HL-60/S4 (cell line): Measurements from ENCODE around the gene IMP3.

ENCODE experiments used
- in situ Hi-C: fragments of 300-500 bp; cut with MboI; formaldehyde crosslinking; loops from 2 replicates; pipeline ENCODE4 v1.14.3; 2022; ENCODE audit warnings: low sequenced_read_pairs

The IMP3 gene

DNA sequence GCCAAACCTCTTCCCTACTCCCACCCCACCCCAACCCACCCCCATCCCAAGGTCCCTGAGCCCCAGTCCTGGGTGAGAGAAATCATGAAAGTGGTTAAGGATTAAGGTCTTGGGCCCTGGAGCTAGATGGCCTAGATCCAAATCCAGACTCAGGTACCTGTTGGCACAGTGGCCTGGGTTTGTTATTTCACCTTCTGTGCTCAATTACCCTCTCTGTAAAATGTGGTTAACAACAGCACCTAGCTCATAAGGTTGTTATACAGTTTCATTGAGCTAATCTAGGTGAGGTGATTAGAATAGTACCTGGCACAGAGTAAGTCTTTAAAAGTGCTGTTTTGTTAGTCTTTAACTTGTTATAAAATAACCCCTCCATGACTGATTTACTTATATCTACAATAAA lies 8.1 kb downstream of the IMP3 start:
- in situ Hi-C loops: loop anchor here (25.0 kb wide), 1 partner anchor 620 kb away; the partner anchor contains the start of gene PPCDC

DNA sequence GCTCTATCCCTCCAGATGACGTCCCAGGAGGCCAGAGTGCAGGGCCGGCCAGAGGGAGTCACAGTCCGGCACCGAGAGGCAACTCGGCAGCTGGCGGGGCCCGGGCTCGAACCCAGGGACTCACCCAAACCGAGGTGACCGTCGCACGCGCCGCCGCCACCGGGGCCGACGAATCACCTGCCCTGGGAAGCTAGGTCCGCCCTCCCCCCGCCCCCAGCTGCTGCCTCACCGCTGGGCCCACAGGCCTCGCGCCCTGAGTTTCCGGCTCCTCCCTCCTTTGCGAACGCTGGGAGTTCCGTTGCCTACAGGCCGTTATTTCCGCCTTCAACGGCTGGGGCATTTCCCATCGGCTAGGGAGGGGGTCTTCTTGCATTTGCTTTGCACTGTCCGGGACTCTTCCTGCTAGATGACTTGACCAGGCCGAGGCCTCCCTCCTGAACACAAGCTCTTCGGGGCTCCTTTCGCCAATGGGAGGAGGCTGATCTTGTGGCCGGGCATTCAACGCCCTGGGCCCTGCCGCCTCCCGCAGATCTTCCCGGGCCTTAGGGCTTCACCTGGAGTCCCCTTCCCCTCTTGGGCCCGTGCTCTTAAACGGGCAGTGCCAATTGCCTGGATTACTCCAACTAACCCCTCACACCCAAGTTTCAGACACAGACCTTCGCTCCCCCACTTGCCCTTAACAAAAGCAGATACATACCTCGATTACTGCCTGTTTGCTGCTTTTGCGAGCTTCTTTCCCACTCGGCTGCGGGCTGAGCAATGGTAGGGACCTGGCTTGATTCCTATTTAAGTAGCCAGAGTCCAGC lies 14.3 kb downstream of the IMP3 start, which contains the start of gene SNUPN:
Gene SNUPN, minus strand, starts transcription at position 184 of the 806 bp plus-strand sequence. CDS start 4,674 bp downstream, outside the sequence.
- in situ Hi-C loops: loop anchor here (25.0 kb wide), 1 partner anchor 613 kb away; the partner anchor contains the start of gene PPCDC

DNA sequence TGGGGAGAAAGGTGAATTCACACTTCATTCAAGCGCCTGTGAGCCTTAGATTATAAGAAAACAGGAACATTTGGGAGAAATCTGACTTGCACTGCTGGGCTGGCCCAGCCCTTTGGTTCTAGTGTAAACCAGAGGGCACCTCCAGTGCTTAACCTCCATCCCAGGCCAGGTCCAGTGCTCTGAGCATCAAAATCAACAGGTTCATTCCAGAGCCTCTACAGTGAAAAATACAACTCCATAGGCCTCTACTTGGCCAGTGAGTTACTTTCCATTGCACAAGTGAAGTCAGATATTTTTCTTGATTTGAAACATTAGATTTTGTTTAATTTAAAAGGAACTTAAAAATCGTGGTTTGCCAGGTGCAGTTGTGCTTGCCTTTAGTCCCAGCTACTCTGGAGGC lies 17.5 kb downstream of the IMP3 start:
- in situ Hi-C loops: no loop called here

DNA sequence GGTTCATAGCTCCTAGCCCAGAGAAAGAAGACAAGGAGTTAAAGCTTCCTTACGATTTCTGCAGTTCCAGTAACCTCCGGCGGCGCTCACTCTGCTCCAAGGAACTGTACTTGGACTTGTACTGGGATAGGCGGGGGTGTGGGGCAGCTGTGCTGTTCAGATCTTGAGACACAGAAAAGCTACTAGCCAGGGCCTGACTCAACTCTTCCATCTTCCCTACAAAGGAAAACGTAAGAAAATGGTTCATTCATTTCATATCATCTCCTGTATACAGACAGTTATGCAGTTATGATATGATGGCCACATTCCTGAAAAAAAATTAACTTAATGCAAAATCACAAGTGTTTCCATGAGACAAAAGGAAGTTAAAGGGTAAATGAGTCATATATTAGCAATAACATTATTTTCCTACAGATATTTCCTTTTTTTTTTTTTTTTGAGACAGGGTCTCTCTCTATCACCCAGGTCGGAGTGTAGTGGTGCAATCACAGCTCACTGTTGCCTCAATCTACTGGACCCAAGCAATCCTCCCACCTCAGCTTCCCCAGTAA lies 19.1 kb downstream of the IMP3 start:
- in situ Hi-C loops: no loop called here

DNA sequence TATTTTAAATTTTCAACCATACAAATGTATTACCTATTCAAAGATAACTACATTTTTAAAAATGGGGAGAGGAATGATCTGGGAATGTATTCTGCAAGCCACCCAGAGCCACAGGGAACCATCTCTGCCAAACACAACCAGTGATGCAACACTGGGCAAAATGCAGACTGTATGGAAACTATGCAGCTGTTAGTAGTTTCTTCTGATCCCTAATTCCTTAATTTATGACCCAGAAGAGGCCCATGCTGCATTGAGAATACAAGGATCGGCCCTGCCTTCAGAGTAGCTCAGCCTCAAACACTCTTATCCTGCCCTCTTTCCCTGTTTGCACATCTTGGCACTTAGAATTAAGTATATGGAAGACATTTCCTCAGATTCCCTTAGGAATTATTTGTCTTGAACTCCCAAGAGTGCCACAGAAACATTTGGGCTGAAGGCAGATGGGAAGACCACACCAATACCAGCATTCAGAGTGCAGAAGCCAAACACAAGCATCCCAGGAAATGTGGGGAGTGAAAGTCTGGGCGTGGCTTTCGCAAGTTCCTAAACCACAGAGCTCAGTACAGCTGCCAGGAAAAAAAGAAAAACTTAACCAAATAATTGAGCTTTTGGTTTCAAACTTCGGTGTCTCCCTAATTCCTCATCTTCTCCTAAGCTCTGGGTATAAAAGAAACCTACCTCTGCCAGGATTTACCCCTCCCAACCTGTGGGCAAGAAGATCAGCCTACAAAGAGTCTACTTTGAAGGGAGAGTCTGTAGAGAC lies 19.8 kb downstream of the IMP3 start:
- in situ Hi-C loops: no loop called here

GRCh38 chr15:75616766-75617165 lies 23.3 kb downstream of the IMP3 start:
- in situ Hi-C loops: no loop called here

- in situ Hi-C loops: no loop called here
Measured at GRCh38 chr15:75606711-75607699, 33.0 kb downstream of the IMP3 start.

- in situ Hi-C loops: no loop called here
Measured at GRCh38 chr15:75606026-75606425, 34.0 kb downstream of the IMP3 start.

- in situ Hi-C loops: no loop called here
Measured at GRCh38 chr15:75599401-75599800, 40.6 kb downstream of the IMP3 start.

DNA sequence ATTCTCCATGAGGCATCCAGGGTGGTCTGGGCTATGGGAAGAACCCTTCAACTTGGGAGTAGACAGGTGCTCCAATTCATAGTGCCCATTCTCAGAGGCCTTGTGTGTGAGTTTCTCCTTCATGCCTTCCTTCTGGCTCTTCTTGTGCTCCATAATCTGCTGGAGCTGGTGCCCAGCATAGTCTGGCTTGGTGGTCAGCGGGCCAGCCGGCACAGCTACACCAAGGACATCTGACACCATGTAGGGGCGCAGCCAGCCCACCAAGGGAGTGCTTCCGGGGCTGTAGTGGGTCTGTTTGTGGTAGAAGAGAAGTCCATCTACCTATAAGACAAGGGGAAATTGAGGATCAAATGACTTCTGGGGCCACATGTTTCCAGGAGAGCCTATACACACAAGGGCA lies 41.7 kb downstream of the IMP3 start:
- in situ Hi-C loops: no loop called here

GRCh38 chr15:75597667-75598341 lies 42.2 kb downstream of the IMP3 start:
- in situ Hi-C loops: no loop called here

DNA sequence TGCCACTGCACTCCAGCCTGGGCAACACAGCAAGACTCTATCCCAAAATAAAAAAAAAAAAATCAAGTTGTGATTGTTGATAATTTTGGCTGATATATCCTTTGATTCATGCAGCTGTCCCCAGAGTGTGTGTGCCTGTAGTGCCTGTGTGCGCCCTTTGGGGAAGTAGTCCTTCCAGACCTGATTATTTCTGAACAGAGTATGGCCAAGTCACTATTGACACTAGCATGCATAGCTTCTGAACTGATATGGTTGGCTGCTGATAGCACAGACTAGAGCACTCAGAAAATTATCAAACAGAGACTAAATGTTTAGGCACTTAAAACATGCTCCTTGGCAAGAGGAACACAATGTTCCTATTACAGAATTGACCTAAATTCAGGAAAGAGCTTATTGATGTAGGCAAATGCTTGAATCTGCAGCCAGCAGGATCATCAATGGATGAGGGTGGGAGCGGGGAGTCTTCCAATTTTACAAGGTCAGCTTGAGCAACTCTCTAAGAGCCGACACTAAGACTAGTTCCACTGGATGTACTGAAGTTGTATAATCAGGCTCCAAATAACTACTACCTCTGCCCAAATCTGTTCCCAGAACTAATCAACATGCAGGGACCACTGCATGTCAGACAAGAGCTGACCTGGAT lies 43.2 kb downstream of the IMP3 start:
- in situ Hi-C loops: no loop called here

DNA sequence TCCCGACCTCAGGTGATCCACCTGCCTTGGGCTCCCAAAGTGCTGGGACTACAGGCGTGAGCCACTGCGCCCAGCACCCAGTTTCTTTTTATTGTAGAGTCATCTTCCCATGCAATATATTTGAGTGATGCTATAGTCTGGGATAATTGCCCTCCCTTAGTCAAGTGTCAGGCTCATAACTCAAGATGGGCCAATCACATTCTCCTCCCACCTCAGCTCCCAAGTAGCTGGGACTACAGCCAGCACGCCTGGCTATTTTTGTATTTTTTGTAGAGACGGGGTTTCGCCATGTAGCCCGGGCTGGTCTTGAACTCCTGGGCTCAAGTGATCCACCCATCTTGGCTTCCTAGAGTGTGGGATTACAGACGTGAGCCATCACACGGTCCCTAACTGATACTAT lies 45.7 kb downstream of the IMP3 start:
- in situ Hi-C loops: no loop called here

- in situ Hi-C loops: no loop called here
Measured at GRCh38 chr15:75591655-75592364, 48.2 kb downstream of the IMP3 start.

DNA sequence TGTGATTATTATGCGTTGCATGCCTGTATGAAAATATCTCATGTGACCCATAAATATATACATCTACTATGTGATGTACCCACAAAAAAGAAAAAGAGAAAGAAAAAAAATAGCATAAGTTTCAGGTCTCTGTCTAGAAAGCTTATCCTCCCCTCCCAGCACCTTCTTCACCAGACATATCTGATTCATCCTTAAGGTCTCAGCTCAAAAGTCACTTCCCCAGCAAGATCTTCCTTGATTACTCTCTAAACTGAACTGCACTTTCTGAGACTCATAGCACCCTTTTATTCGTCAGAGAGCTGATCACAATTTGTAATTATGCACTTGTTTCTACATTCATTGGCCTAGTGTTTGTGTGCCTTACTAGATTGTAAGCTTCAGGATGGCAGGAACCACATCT lies 49.8 kb downstream of the IMP3 start:
- in situ Hi-C loops: no loop called here
